Astrocyte of the cerebellum (primary cell): Measurements from ENCODE around the gene BHMT2.

Experiments used
- DNase-seq: peaks from one replicate; pipeline ENCODE4 v3.0.0-alpha.2; 2011; ENCODE audit warnings: low read depth
- H3K4me3 ChIP-seq: 2 replicates; pipeline ENCODE4 v1.5.1; 2011; ENCODE audit warnings: mild to moderate bottlenecking, low read depth, low read length, moderate library complexity
- in situ Hi-C: cut with HindIII; loops from 2 replicates; pipeline ENCODE4 v1.10.0; 2017; ENCODE audit warnings: low sequenced_read_pairs
- TF ChIP-seq, protein P1 (sequence below): IDR thresholded peaks from 2 replicates; pipeline ENCODE4 v1.5.1; 2012; ENCODE audit warnings: low read length, low read depth, moderate library complexity, mild to moderate bottlenecking; ENCODE audit errors: missing control alignments

Gene BHMT2

DNA sequence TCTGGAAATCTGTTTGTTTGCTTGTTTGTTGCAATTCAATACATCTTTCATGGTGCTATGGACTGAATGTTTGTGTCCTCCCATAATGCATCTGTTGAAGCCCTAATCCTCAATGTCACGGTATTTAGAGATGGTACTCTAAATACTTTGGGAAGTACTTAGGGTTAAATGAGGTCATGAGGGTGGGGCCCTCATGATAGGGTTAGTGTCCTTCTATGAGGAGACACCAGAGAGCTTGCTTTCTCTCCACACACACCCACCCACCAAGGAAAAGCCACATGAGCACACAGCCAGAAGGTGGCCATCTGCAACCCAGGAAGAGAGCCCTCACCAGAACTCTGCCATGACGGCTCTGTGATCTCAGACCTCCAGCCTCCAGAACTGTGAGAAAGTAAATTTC is 32.8 kb upstream of the BHMT2 start:
- no peak for DNase-seq
- in situ Hi-C loops: no loop called here
- H3K4me3 ChIP-seq: no peak overlapping the region
- TF ChIP-seq, protein P1, sequence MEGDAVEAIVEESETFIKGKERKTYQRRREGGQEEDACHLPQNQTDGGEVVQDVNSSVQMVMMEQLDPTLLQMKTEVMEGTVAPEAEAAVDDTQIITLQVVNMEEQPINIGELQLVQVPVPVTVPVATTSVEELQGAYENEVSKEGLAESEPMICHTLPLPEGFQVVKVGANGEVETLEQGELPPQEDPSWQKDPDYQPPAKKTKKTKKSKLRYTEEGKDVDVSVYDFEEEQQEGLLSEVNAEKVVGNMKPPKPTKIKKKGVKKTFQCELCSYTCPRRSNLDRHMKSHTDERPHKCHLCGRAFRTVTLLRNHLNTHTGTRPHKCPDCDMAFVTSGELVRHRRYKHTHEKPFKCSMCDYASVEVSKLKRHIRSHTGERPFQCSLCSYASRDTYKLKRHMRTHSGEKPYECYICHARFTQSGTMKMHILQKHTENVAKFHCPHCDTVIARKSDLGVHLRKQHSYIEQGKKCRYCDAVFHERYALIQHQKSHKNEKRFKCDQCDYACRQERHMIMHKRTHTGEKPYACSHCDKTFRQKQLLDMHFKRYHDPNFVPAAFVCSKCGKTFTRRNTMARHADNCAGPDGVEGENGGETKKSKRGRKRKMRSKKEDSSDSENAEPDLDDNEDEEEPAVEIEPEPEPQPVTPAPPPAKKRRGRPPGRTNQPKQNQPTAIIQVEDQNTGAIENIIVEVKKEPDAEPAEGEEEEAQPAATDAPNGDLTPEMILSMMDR: no peak

DNA sequence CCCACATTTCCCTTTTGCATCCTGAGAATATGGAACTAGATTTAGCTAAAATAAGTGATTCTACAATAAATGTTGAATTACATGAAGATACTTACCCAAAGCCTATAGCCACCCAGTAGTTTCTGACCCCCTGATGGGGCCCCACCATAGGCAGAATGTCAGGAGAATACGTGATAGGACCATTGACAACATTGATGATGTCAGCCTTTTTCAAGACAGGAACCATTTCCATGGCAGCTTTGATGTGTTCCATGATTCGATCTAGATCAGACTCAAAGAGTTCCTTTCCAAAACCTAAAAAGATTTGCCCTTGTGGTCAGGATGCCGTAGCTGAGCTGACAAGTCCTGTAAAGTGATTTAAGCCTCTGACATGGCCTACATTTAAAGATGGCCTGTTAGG is 27.4 kb upstream of the BHMT2 start:
- in situ Hi-C loops: no loop called here
- TF ChIP-seq, protein P1: no peak
- no peak for DNase-seq
- H3K4me3 ChIP-seq: no peak overlapping the region

DNA sequence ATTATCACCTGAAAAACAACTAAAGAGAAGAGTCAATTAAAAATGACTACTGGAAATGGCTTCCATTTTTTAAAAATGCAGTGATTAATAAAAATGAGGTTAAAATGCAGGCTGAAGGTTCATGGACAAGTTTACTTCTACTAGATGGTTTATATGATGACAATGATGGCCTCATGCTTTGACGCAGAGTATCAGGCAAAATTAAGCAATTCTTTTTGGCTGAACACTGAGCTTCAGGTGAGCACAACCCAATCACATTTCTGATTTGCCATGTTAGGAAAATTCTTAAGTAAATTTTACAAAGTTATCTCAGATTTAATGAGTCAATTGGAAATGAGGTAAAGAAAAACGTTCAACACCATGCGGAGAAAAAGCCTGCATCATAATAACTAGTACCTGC is 22.4 kb upstream of the BHMT2 start:
- in situ Hi-C loops: no loop called here
- H3K4me3 ChIP-seq: no peak overlapping the region
- no peak for DNase-seq
- TF ChIP-seq, protein P1: no peak

DNA sequence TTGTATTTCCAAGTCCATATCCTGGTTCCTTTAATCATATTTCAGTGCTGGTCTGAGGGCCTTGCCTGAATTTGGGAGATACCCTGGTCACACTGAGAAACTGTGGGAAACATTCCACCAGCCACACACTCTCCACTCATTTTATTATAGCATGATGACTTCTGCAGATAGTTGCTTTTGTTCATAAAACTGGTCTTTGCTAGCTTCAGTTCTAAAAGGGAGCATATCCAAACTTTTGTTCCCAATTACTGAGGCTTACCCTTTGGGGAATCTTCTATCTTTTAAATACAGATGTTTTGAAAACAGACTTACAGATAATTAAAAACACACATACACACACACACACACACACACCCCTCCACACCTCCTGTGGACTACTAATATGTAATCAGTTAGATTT is 21.1 kb upstream of the BHMT2 start:
- H3K4me3 ChIP-seq: no peak overlapping the region
- in situ Hi-C loops: no loop called here
- no peak for DNase-seq
- TF ChIP-seq, protein P1: no peak

DNA sequence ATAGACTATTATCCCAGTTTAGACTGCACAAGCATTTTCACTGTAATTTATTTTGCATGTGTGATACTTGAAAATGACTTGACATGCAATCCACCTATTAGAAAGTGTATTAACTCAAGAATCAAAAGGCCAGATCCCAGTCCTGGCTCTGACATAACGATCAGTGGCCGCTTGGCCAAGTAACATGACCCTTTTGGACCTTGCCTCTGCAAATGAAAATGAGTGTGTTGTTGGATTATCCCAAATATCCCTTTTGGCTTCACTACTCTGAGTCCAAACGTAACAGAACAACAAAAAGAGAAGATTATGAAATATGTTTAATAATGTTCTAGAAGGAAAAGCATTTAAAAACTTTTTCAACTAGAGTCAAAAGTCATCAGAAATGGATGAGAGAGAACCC is 19.1 kb upstream of the BHMT2 start:
- no peak for DNase-seq
- TF ChIP-seq, protein P1: no peak
- in situ Hi-C loops: no loop called here
- H3K4me3 ChIP-seq: no peak overlapping the region

DNA sequence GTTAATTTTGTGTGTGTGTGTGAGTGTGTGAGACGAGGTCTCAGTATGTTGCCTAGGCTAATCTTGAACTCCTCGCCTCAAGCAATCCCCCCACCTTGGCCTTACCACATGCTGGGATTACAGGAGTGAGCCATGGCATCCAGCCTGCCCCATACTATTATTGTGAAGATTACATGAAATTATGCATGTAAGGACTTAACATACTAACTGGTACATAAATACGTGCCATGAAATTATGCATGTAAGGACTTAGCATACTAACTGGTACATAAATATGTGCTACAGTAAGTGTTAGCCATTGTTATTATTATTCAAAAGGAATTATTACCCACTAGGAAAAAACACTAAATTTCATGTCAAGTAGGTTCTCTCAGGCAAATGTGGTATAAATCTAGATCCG is 16.2 kb upstream of the BHMT2 start:
- TF ChIP-seq, protein P1: no peak
- no peak overlapping the region for H3K4me3 ChIP-seq
- no peak for DNase-seq
- in situ Hi-C loops: no loop called here

DNA sequence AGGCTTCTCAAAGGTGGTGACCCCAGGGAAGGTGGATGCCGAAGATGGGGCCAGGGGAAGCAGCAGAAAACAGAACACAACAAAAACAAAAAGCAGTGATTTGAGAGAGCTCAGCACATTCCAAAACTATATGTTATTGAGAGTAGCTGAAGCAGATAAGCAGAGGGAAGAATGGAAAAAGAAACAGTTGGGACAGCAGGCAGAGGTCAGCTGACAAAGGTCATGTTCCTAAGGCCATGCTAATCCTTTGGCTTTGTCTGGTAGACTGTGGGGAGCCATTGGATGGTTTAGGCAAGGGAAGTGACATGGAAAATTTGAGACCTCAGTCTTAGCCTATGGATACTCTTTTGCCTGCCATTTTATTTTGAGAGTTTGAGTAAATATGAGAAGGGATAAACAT is 14.6 kb upstream of the BHMT2 start:
- in situ Hi-C loops: no loop called here
- no peak overlapping the region for H3K4me3 ChIP-seq
- DNase-seq: no peak
- TF ChIP-seq, protein P1: no peak
